Lower leg skin (tissue), 3 donors: ENCODE data around the gene A2ML1.

ENCODE experiments used
- CTCF ChIP-seq, 3 donors: fragments of 450-650 bp; IDR thresholded peaks; one replicate each; pipeline ENCODE4 v1.5.1; 2016; ENCODE audit warnings: antibody characterized with exemption in 3 of 3, mild to moderate bottlenecking in 3 of 3, moderate library complexity in 2 of 3
- POLR2A ChIP-seq, 2 donors: fragments of 450-650 bp; IDR thresholded peaks; one replicate each; pipeline ENCODE4 v1.6.1; 2016 to 2017; ENCODE audit warnings: antibody characterized with exemption in 2 of 2, mild to moderate bottlenecking in 1 of 2, moderate library complexity in 1 of 2

DNA sequence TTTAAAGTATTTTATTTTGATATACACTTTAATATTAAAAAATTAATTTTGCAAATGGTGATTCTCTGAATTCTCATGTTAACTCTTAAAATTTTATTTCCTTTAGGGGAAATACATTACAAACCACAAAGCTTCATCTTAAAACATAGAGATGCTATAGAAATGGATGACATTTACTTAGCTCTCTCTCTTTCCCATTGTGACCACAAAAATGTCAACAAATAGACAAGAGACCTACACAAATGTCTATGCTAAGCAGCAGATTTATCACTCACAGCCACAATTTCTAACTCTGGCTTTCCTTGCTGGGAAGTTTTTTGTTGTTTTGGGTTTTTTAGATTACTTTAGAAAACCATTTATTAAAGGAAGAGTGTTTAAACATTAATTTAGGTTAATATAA, 72.0 kb downstream of the A2ML1 start:
- TF ChIP-seq POLR2A (IDR thresholded peaks at IDR 0.05) (no peak), CTCF (IDR thresholded peaks at IDR 0.05) (no peak)
